Measurements from ENCODE around the gene ZBTB21. TPM values are rescaled to one million over a fixed set of nuclear protein-coding genes. Genes with fewer than 3 reads are reported as not detected.

The ZBTB21 gene
- total and polyA plus RNA-seq, 2 experiments from 2014 or later, result 10.7 TPM

GRCh38 chr21:42037516-42037915 is 27.4 kb upstream of the ZBTB21 start:
- Histone ChIP-seq H3K27me3 (replicated peaks; ENCODE audit: insufficient read depth) (no peaks in the 10 kb centered on the region), H4K20me1 (ENCODE audit: insufficient read depth) (no peaks in the 10 kb centered on the region), H2AFZ (no peak overlapping the region), H3F3A (ENCODE audit: insufficient read depth) (peaks cover 24% of the 10 kb centered on the region), H3K4me3 (no peak overlapping the region), H3K9me2 (ENCODE audit: insufficient read depth) (no peaks in the 10 kb centered on the region), H3K27ac (no peak overlapping the region), H3K9ac (no peak overlapping the region), H3K4me2 (ENCODE audit: unreplicated experiment) (no peak overlapping the region), H3K36me3 (ENCODE audit: low read depth) (no peaks in the 10 kb centered on the region), H3K79me2 (ENCODE audit: insufficient read depth) (no peaks in the 10 kb centered on the region), H3K9me3 (ENCODE audit: low read depth) (no peaks in the 10 kb centered on the region), H3K4me1 (ENCODE audit: insufficient read depth) (peaks cover 26% of the 10 kb centered on the region)
- 96 to 97% methylated on average over 9 of the region's 9 CpGs for WGBS, 2 experiments (ENCODE audit: low coverage in 1 of 2, low lambda C conversion rate in 2 of 2, missing lambda C conversion rate in 2 of 2)
- no peak for DNase-seq
- TF ChIP-seq EZH2phosphoT487 (IDR thresholded peaks at IDR 0.05; ENCODE audit: insufficient read depth, low read depth) (no peak), EZH2 (IDR thresholded peaks at IDR 0.05; ENCODE audit: insufficient read depth, poor library complexity, severe bottlenecking) (no peak)
- in situ Hi-C loops (cut with MboI), result no loop called here

GRCh38 chr21:42036313-42036712 is 26.2 kb upstream of the ZBTB21 start:
- Histone ChIP-seq H3K9me3 (ENCODE audit: low read depth) (no peaks in the 10 kb centered on the region), H3K9ac (no peak overlapping the region), H3K27ac (no peak overlapping the region), H3K9me2 (ENCODE audit: insufficient read depth) (no peaks in the 10 kb centered on the region), H2AFZ (no peak overlapping the region), H3K4me2 (ENCODE audit: unreplicated experiment) (no peak overlapping the region), H3K36me3 (ENCODE audit: low read depth) (no peaks in the 10 kb centered on the region), H4K20me1 (ENCODE audit: insufficient read depth) (no peaks in the 10 kb centered on the region), H3K4me3 (no peak overlapping the region), H3K79me2 (ENCODE audit: insufficient read depth) (no peaks in the 10 kb centered on the region), H3K27me3 (replicated peaks; ENCODE audit: insufficient read depth) (no peaks in the 10 kb centered on the region), H3F3A (ENCODE audit: insufficient read depth) (peaks cover 22% of the 10 kb centered on the region), H3K4me1 (ENCODE audit: insufficient read depth) (peaks cover 25% of the 10 kb centered on the region)
- TF ChIP-seq EZH2phosphoT487 (IDR thresholded peaks at IDR 0.05; ENCODE audit: insufficient read depth, low read depth) (no peak), EZH2 (IDR thresholded peaks at IDR 0.05; ENCODE audit: insufficient read depth, poor library complexity, severe bottlenecking) (no peak)
- in situ Hi-C loops (cut with MboI), result no loop called here
- WGBS, 2 experiments (ENCODE audit: low coverage in 1 of 2, low lambda C conversion rate in 2 of 2, missing lambda C conversion rate in 2 of 2), result 65 to 75% methylated on average over 2 of the region's 2 CpGs
- no peak for DNase-seq

GRCh38 chr21:42032968-42033367 is 22.8 kb upstream of the ZBTB21 start:
- Histone ChIP-seq H3K4me1 (ENCODE audit: insufficient read depth) (no peaks in the 10 kb centered on the region), H3K4me2 (ENCODE audit: unreplicated experiment) (no peak overlapping the region), H3K4me3 (no peak overlapping the region), H3K9ac (no peak overlapping the region), H3K79me2 (ENCODE audit: insufficient read depth) (no peaks in the 10 kb centered on the region), H3K9me2 (ENCODE audit: insufficient read depth) (no peaks in the 10 kb centered on the region), H4K20me1 (ENCODE audit: insufficient read depth) (no peaks in the 10 kb centered on the region), H3K27ac (no peak overlapping the region), H3K9me3 (ENCODE audit: low read depth) (no peaks in the 10 kb centered on the region), H3K36me3 (ENCODE audit: low read depth) (no peaks in the 10 kb centered on the region), H3F3A (ENCODE audit: insufficient read depth) (no peaks in the 10 kb centered on the region), H3K27me3 (replicated peaks; ENCODE audit: insufficient read depth) (no peaks in the 10 kb centered on the region), H2AFZ (no peak overlapping the region)
- TF ChIP-seq EZH2phosphoT487 (IDR thresholded peaks at IDR 0.05; ENCODE audit: insufficient read depth, low read depth) (no peak), EZH2 (IDR thresholded peaks at IDR 0.05; ENCODE audit: insufficient read depth, poor library complexity, severe bottlenecking) (no peak)
- WGBS, 2 experiments (ENCODE audit: low coverage in 1 of 2, low lambda C conversion rate in 2 of 2, missing lambda C conversion rate in 2 of 2), result 46 to 51% methylated on average over 3 of the region's 3 CpGs
- DNase-seq, result no peak
- in situ Hi-C loops (cut with MboI), result no loop called here

DNA sequence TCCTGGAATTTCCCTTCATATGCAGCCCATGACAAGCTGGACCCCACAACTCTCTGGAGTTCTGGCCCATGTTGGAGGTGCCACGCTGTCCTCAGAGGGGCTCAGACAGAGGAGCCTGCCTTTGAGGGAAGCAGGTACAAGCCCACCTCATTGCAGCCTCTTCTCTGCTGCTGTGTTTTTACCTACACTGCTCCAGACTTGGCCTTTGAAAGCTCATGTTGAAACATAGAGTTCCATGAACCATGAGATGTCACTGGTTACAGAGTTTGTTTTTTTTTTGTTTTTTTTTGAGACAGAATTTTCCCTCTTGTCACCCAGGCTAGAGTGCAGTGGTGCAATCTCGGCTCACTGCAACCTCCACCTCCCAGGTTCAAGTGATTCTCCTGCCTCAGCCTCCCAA is 22.1 kb upstream of the ZBTB21 start:
- Histone ChIP-seq H4K20me1 (ENCODE audit: insufficient read depth) (no peaks in the 10 kb centered on the region), H3K27me3 (replicated peaks; ENCODE audit: insufficient read depth) (no peaks in the 10 kb centered on the region), H3K27ac (no peak overlapping the region), H3K9me2 (ENCODE audit: insufficient read depth) (no peaks in the 10 kb centered on the region), H3K4me2 (ENCODE audit: unreplicated experiment) (no peak overlapping the region), H3F3A (ENCODE audit: insufficient read depth) (no peaks in the 10 kb centered on the region), H3K79me2 (ENCODE audit: insufficient read depth) (no peaks in the 10 kb centered on the region), H3K4me1 (ENCODE audit: insufficient read depth) (no peaks in the 10 kb centered on the region), H2AFZ (no peak overlapping the region), H3K4me3 (no peak overlapping the region), H3K9me3 (ENCODE audit: low read depth) (no peaks in the 10 kb centered on the region), H3K36me3 (ENCODE audit: low read depth) (no peaks in the 10 kb centered on the region), H3K9ac (no peak overlapping the region)
- 80 to 98% methylated on average over 2 of the region's 2 CpGs for WGBS, 2 experiments (ENCODE audit: low coverage in 1 of 2, low lambda C conversion rate in 2 of 2, missing lambda C conversion rate in 2 of 2)
- no peak for DNase-seq
- in situ Hi-C loops (cut with MboI), result no loop called here
- TF ChIP-seq EZH2phosphoT487 (IDR thresholded peaks at IDR 0.05; ENCODE audit: insufficient read depth, low read depth), result no peak
- TF ChIP-seq EZH2 (IDR thresholded peaks at IDR 0.05; ENCODE audit: insufficient read depth, poor library complexity, severe bottlenecking), result no peak

- in situ Hi-C loops (cut with MboI), result no loop called here
- no peaks in the 10 kb centered on the region for H3K79me2 ChIP-seq (ENCODE audit: insufficient read depth)
- H3K4me2 ChIP-seq (ENCODE audit: unreplicated experiment), result no peak overlapping the region
- no peaks in the 10 kb centered on the region for H4K20me1 ChIP-seq (ENCODE audit: insufficient read depth)
- TF ChIP-seq EZH2 (IDR thresholded peaks at IDR 0.05; ENCODE audit: insufficient read depth, poor library complexity, severe bottlenecking) (no peak), EZH2phosphoT487 (IDR thresholded peaks at IDR 0.05; ENCODE audit: insufficient read depth, low read depth) (no peak)
- no peaks in the 10 kb centered on the region for H3K9me2 ChIP-seq (ENCODE audit: insufficient read depth)
- no peaks in the 10 kb centered on the region for H3F3A ChIP-seq (ENCODE audit: insufficient read depth)
- no peaks in the 10 kb centered on the region for H3K36me3 ChIP-seq (ENCODE audit: low read depth)
- no peak overlapping the region for H2AFZ ChIP-seq
- H3K4me3 ChIP-seq, result no peak overlapping the region
- H3K9ac ChIP-seq, result no peak overlapping the region
- H3K27ac ChIP-seq, result no peak overlapping the region
- no peaks in the 10 kb centered on the region for H3K4me1 ChIP-seq (ENCODE audit: insufficient read depth)
- H3K27me3 ChIP-seq (replicated peaks; ENCODE audit: insufficient read depth), result no peaks in the 10 kb centered on the region
- H3K9me3 ChIP-seq (ENCODE audit: low read depth), result no peaks in the 10 kb centered on the region
- no peak for DNase-seq
- WGBS, 2 experiments (ENCODE audit: low coverage in 1 of 2, low lambda C conversion rate in 2 of 2, missing lambda C conversion rate in 2 of 2), result 96 to 99% methylated on average over 4 of the region's 4 CpGs
These were observed 21.7 kb upstream of the ZBTB21 start for GRCh38 chr21:42031816-42032215.

All from GM23248 (cell line).